ENCODE data around the gene CLIC5.

DNA sequence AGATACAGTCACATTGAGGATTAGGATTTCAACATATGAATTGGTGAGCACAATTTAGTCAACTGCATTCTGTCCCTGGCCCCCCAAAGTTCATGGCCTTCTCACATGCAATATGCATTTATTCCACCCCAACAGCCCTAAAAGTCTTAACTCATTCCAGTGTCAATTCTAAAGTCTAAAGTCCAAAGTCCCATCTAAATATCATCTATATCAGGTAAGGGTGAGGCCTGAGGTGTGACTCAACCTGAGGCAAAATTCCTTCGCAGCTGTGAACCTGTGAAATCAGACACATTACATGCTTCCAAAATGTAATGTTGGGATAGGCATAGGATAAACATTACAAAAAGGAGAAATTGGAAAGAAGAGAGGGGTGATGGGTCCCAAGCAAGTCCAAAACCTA is 27.8 kb downstream of the CLIC5 start:
- TF ChIP-seq CTCF (IDR thresholded peaks at IDR 0.05) (no peak), POLR2A (IDR thresholded peaks at IDR 0.05) (no peak)
